Kidney (tissue), 14 donors: ENCODE measurements around the gene ESPN. TPM values are rescaled to one million over a fixed set of nuclear protein-coding genes. Genes with fewer than 3 reads are reported as not detected.

Experiments used
- DNase-seq, 5 donors: peaks; one replicate each; pipeline ENCODE4 v3.0.0-alpha.2; 2013 to 2020
- FAIRE-seq: peaks from 2 replicates; lab custom pipeline; 2012; peaks lifted over from hg19 to GRCh38; lab: Jason Lieb, UNC
- H3K27ac ChIP-seq, 2 donors: one replicate each; pipeline ENCODE4 v1.7.0; 2013; ENCODE audit warnings: low read depth in 2 of 2, low read length in 2 of 2, inconsistent platforms in 1 of 2
- H3K27me3 ChIP-seq: one replicate; pipeline ENCODE4 v1.7.1; 2013; ENCODE audit warnings: low read length, inconsistent platforms; ENCODE audit not compliant: control insufficient read depth, insufficient read depth
- H3K36me3 ChIP-seq, 3 donors: one replicate each; pipeline versions ENCODE4 v1.7.0 to v1.7.1; 2013; ENCODE audit warnings: low read length in 3 of 3, control low read depth in 1 of 3, inconsistent platforms in 1 of 3; ENCODE audit not compliant: insufficient read depth in 3 of 3, control insufficient read depth in 2 of 3
- H3K4me1 ChIP-seq, 3 donors: one replicate each; pipeline versions ENCODE4 v1.7.0 to v1.7.1; 2013; ENCODE audit warnings: low read length in 3 of 3, inconsistent platforms in 1 of 3, low read depth in 1 of 3; ENCODE audit not compliant: control insufficient read depth in 2 of 3, insufficient read depth in 2 of 3
- H3K4me3 ChIP-seq, 3 donors: one replicate each; pipeline versions ENCODE4 v1.7.0 to v1.8.1; 2013; ENCODE audit warnings: low read length in 3 of 3, control low read depth in 1 of 3, inconsistent platforms in 1 of 3
- H3K9ac ChIP-seq, 3 donors: one replicate each; pipeline versions ENCODE4 v1.7.0 to v1.7.1; 2013; ENCODE audit warnings: low read length in 3 of 3, control low read depth in 1 of 3, inconsistent platforms in 1 of 3
- H3K9me3 ChIP-seq, 3 donors: one replicate each; pipeline versions ENCODE4 v1.7.0 to v1.7.1; 2013; ENCODE audit warnings: low read length in 3 of 3, control low read depth in 1 of 3, inconsistent platforms in 1 of 3; ENCODE audit not compliant: control insufficient read depth in 2 of 3, insufficient read depth in 1 of 3
- CTCF ChIP-seq: IDR thresholded peaks from 3 replicates; pipeline ENCODE4 v1.5.1; 2012; ENCODE audit warnings: mild to moderate bottlenecking, moderate library complexity, borderline replicate concordance; ENCODE audit not compliant: insufficient read depth; ENCODE audit errors: extremely low read depth
- intact Hi-C: fragments of 100-400 bp; cut with DNase I; formaldehyde crosslinking; loops from one replicate; pipeline ENCODE4 v1.11.1; 2022
- polyA plus RNA-seq: library from polyadenylated mRNA; stranded (reverse); fragments of 350-450 nt; fragmentation: Illumina TruSeq; extraction: RNeasy Lipid Tissue Mini Kit (QIAGEN cat#74804); gene quantifications from one replicate; pipeline ENCODE4 v1.2.3, GENCODE V29; 2014; ENCODE audit warnings: low read depth, low replicate concordance; ENCODE audit not compliant: insufficient read depth
- total RNA-seq: library from RNA; stranded (reverse); fragmentation: NEBNext Ultra II Directional; extraction: Animal tissue kit (Norgen Biotek cat#: 25700); gene quantifications from one replicate; pipeline ENCODE4 v1.2.1, GENCODE V29; 2021
- donor health status: control.
- donor health status: control.
- donor health status: control.
- donor health status: control.
- donor health status: control.
- donor health status: DM: yes; HTN: yes; CAD: no.
- donor health status: Normal renal cell carcinoma (clear cell type).

ESPN gene
- total and polyA plus RNA-seq, 2 donors from 2014 or later = 14.2 to 112 TPM

GRCh38 chr1:6410248-6410893 is 14.2 kb upstream of the ESPN start:
- no peak for TF ChIP-seq CTCF
- peaks cover 0 to 5% (median 0%) of the 10 kb centered on the region in 3 donors for H3K4me1 ChIP-seq
- DNase-seq (no peak), FAIRE-seq (no peak)
- H3K36me3 ChIP-seq = no peaks in the 10 kb centered on the region
- no peak overlapping the region for H3K9ac ChIP-seq
- H3K9me3 ChIP-seq = no peaks in the 10 kb centered on the region
- no peaks in the 10 kb centered on the region for H3K27me3 ChIP-seq
- intact Hi-C loops = no loop called here
- H3K4me3 ChIP-seq = no peak overlapping the region
- H3K27ac ChIP-seq = no peak overlapping the region

- intact Hi-C loops = no loop called here
- Histone ChIP-seq H3K36me3 (no peaks in the 10 kb centered on the region), H3K9ac (no peak overlapping the region), H3K4me1 (peaks cover 0 to 5% (median under 1%) of the 10 kb centered on the region in 3 donors), H3K9me3 (no peaks in the 10 kb centered on the region), H3K27me3 (peaks cover 9% of the 10 kb centered on the region), H3K4me3 (no peak overlapping the region), H3K27ac (no peak overlapping the region)
- DNase-seq (no peak), FAIRE-seq (no peak)
- no peak for TF ChIP-seq CTCF
Measured at GRCh38 chr1:6412896-6413295, 11.7 kb upstream of the ESPN start.

DNA sequence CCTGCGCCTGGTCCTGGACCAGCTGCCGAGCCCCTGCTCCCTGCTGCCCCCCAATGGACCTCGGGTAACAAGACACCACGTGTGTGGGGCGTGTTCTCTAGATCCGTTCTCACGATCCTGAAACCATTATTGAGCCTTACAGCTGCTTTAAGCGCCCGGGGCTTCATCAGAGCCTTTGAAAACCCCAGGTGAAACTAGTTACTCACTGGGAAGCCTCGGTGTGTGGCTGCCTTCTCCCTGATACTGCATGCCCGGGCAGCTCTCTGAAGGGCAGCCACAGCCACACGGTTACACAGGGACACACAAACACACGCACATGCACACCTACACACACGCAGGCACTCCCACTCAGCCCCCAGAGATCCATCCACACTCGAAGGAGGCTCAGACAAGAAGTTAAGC is 10.1 kb upstream of the ESPN start:
- DNase-seq (peak in 4 of 5 donors; percentile 65 to 76 (median 68)), FAIRE-seq (no peak)
- Histone ChIP-seq H3K36me3 (no peaks in the 10 kb centered on the region), H3K9ac (no peak overlapping the region), H3K9me3 (no peaks in the 10 kb centered on the region), H3K4me1 (peaks cover 0 to 7% (median 4%) of the 10 kb centered on the region in 3 donors), H3K27me3 (peaks cover 13% of the 10 kb centered on the region), H3K27ac (no peak overlapping the region), H3K4me3 (no peak overlapping the region)
- intact Hi-C loops = no loop called here
- TF ChIP-seq CTCF = peak; percentile 37
